A673 (cell line): ENCODE measurements around the gene RUNX2. TPM values are rescaled to one million over a fixed set of nuclear protein-coding genes. Genes with fewer than 3 reads are reported as not detected.

ENCODE experiments used
- BruUV-seq: library from RNA; stranded (reverse); fragments of 400-500 nt; replicated peaks from 2 replicates; lab custom pipeline; 2021; lab: Mats Ljungman, UMichigan
- CTCF ChIA-PET: fragments of 300-600 bp; sonication (Branson Sonifier 250); formaldehyde crosslinking; loops from one replicate; lab custom pipeline; 2022; ENCODE audit warnings: antibody characterized with exemption; lab: Charles Lee
- POLR2A ChIA-PET: fragments of 300-600 bp; sonication (Branson Sonifier 250); formaldehyde crosslinking; loops from one replicate; lab custom pipeline; 2022; ENCODE audit warnings: antibody characterized with exemption; ENCODE audit not compliant: low non-redundant PET; lab: Charles Lee
- DNase-seq: peaks from one replicate; pipeline ENCODE4 v3.0.0-alpha.2; 2015; ENCODE audit warnings: low spot score
- H3K27ac ChIP-seq: fragments of 200-600 bp; sonication (generic); 2 replicates; pipeline ENCODE4 v1.5.1; 2016; ENCODE audit warnings: mixed run types, low read depth, mild to moderate bottlenecking, mixed read lengths, antibody characterized with exemption, low read length; ENCODE audit not compliant: poor library complexity, severe bottlenecking
- H3K27me3 ChIP-seq: fragments of 200-600 bp; sonication (generic); replicated peaks from 2 replicates; pipeline ENCODE4 v1.6.1; 2017; ENCODE audit warnings: mixed run types, low read depth, mild to moderate bottlenecking, mixed read lengths, antibody characterized with exemption, low read length; ENCODE audit not compliant: insufficient read depth, poor library complexity
- H3K36me3 ChIP-seq: fragments of 200-600 bp; sonication (generic); 2 replicates; pipeline ENCODE4 v1.6.1; 2016; ENCODE audit warnings: mixed run types, mild to moderate bottlenecking, mixed read lengths, antibody characterized with exemption, low read length; ENCODE audit not compliant: insufficient read depth, poor library complexity, severe bottlenecking
- H3K4me1 ChIP-seq: fragments of 200-600 bp; sonication (generic); 2 replicates; pipeline ENCODE4 v1.6.1; 2017; ENCODE audit warnings: mixed run types, mild to moderate bottlenecking, mixed read lengths, antibody characterized with exemption, low read length; ENCODE audit not compliant: insufficient read depth, poor library complexity, severe bottlenecking
- H3K4me3 ChIP-seq: fragments of 200-600 bp; sonication (generic); 2 replicates; pipeline ENCODE4 v1.5.1; 2016; ENCODE audit warnings: low read depth, mixed run types, mild to moderate bottlenecking, mixed read lengths, low read length; ENCODE audit not compliant: poor library complexity, severe bottlenecking
- H3K9me3 ChIP-seq: fragments of 200-600 bp; sonication (generic); 2 replicates; pipeline ENCODE4 v1.6.1; 2016; ENCODE audit warnings: mixed run types, low read depth, mild to moderate bottlenecking, mixed read lengths, antibody characterized with exemption, low read length; ENCODE audit not compliant: poor library complexity, severe bottlenecking
- EZH2 ChIP-seq: fragments of 200-600 bp; sonication (generic); IDR thresholded peaks from 2 replicates; pipeline ENCODE4 v1.6.1; 2017; ENCODE audit warnings: borderline replicate concordance, low read depth, mild to moderate bottlenecking, mixed read lengths, antibody characterized with exemption, low read length; ENCODE audit not compliant: poor library complexity, severe bottlenecking
- intact Hi-C: fragments of 100-400 bp; cut with micrococcal nuclease; formaldehyde crosslinking; loops from one replicate; pipeline ENCODE4 v1.10.0; 2022; ENCODE audit not compliant: unreplicated experiment
- total RNA-seq: library from RNA; stranded (reverse); gene quantifications from 2 replicates; pipeline ENCODE4 v1.2.3, GENCODE V29; 2021
- TF ChIP-seq, protein P1 (sequence below): fragments of 300-800, 200-600 bp; sonication (generic); conservative IDR thresholded peaks from 2 replicates; pipeline ENCODE4 v1.5.1; 2017; ENCODE audit warnings: low read depth, mild to moderate bottlenecking, antibody characterized with exemption, low read length, moderate library complexity, mixed read lengths

Gene RUNX2
- total RNA-seq, 1 experiment from 2014 or later, result 4.9 TPM

DNA sequence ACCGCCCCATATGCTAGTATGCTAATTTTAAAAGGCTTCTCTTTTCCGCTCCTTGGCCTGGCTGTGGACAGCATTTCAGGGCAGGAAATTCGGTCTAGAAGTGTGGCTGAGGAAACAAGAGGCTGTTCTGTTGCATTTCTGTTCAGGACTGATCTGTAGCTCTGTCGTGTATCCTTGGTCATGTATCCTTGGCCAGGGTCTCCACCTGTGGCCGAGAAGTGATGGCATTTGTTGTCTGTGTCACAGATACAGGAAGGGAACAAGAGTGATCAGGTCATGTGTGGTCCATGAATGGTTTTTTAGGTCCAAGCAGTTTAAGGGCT, 350.1 kb downstream of the RUNX2 start:
- no TSS peak for BruUV-seq
- ChIA-PET POLR2A (no interaction called here), CTCF (no interaction called here)
- Histone ChIP-seq H3K4me3 (no peak overlapping the region), H3K4me1 (peaks cover 12% of the 10 kb centered on the region), H3K36me3 (no peaks in the 10 kb centered on the region), H3K27me3 (no peaks in the 10 kb centered on the region), H3K9me3 (peaks cover 6% of the 10 kb centered on the region), H3K27ac (no peak overlapping the region)
- TF ChIP-seq, protein P1, sequence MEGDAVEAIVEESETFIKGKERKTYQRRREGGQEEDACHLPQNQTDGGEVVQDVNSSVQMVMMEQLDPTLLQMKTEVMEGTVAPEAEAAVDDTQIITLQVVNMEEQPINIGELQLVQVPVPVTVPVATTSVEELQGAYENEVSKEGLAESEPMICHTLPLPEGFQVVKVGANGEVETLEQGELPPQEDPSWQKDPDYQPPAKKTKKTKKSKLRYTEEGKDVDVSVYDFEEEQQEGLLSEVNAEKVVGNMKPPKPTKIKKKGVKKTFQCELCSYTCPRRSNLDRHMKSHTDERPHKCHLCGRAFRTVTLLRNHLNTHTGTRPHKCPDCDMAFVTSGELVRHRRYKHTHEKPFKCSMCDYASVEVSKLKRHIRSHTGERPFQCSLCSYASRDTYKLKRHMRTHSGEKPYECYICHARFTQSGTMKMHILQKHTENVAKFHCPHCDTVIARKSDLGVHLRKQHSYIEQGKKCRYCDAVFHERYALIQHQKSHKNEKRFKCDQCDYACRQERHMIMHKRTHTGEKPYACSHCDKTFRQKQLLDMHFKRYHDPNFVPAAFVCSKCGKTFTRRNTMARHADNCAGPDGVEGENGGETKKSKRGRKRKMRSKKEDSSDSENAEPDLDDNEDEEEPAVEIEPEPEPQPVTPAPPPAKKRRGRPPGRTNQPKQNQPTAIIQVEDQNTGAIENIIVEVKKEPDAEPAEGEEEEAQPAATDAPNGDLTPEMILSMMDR, result no peak
- TF ChIP-seq EZH2, result no peak
- no peak for DNase-seq
- intact Hi-C loops, result no loop called here

GRCh38 chr6:45679163-45679562, 351.0 kb downstream of the RUNX2 start:
- Histone ChIP-seq H3K9me3 (peaks cover 6% of the 10 kb centered on the region), H3K4me3 (no peak overlapping the region), H3K4me1 (peaks cover 12% of the 10 kb centered on the region), H3K36me3 (no peaks in the 10 kb centered on the region), H3K27ac (no peak overlapping the region), H3K27me3 (no peaks in the 10 kb centered on the region)
- ChIA-PET CTCF (no interaction called here), POLR2A (no interaction called here)
- intact Hi-C loops, result no loop called here
- TF ChIP-seq, protein P1, result no peak
- TF ChIP-seq EZH2, result no peak
- no TSS peak for BruUV-seq
- no peak for DNase-seq

- CTCF ChIA-PET, result no interaction called here
- TF ChIP-seq, protein P1, result no peak
- TF ChIP-seq EZH2, result no peak
- Histone ChIP-seq H3K4me1 (peaks cover 12% of the 10 kb centered on the region), H3K36me3 (no peaks in the 10 kb centered on the region), H3K4me3 (no peak overlapping the region), H3K9me3 (peaks cover 6% of the 10 kb centered on the region), H3K27me3 (no peaks in the 10 kb centered on the region), H3K27ac (no peak overlapping the region)
- POLR2A ChIA-PET, result no interaction called here
- intact Hi-C loops, result no loop called here
- DNase-seq, result no peak
- BruUV-seq, result no TSS peak
These were observed 351.5 kb downstream of the RUNX2 start for GRCh38 chr6:45679631-45680030.
